ENCODE measurements around the gene SULT1C4. TPM values are rescaled to one million over a fixed set of nuclear protein-coding genes. Genes with fewer than 3 reads are reported as not detected.

SULT1C4 gene
- total RNA-seq, 1 experiment from 2014 or later, result 0.96 TPM

- Histone ChIP-seq H3K23me2 (ENCODE audit: insufficient read length, low read depth, low read length, poor library complexity, severe bottlenecking) (no peaks in the 10 kb centered on the region), H2AFZ (ENCODE audit: low read length) (no peak overlapping the region), H3K56ac (ENCODE audit: insufficient read length, low read depth, low read length) (no peak overlapping the region), H3K14ac (ENCODE audit: insufficient read depth, low read length) (no peak overlapping the region), H2BK20ac (ENCODE audit: low read depth, low read length, poor library complexity, severe bottlenecking) (no peak overlapping the region), H3K27ac (ENCODE audit: insufficient read length, low read depth, low read length) (no peak overlapping the region), H2BK15ac (ENCODE audit: low read depth, low read length) (no peak overlapping the region), H3K9ac (ENCODE audit: extremely low read depth, insufficient read length, low read length) (no peak overlapping the region), H3K4me1 (ENCODE audit: insufficient read depth, low read length) (no peaks in the 10 kb centered on the region; the same call in 1 of the 2 replicates), H3K23ac (ENCODE audit: insufficient read length, low read depth, low read length) (no peak overlapping the region), H3K79me1 (ENCODE audit: insufficient read depth, low read depth, low read length, poor library complexity, severe bottlenecking) (no peaks in the 10 kb centered on the region), H2BK5ac (ENCODE audit: insufficient read length, low read length) (no peak overlapping the region), H2BK120ac (ENCODE audit: low read depth, low read length, poor library complexity, severe bottlenecking) (no peak overlapping the region), H4K91ac (ENCODE audit: insufficient read length, low read depth, low read length) (no peak overlapping the region), H2BK12ac (ENCODE audit: insufficient read length, low read depth, low read length) (no peak overlapping the region), H4K5ac (ENCODE audit: insufficient read length, low read depth, low read length) (no peak overlapping the region), H3T11ph (ENCODE audit: low read length) (no peak overlapping the region), H3K18ac (ENCODE audit: insufficient read length, low read depth, low read length) (no peak overlapping the region), H3K4ac (ENCODE audit: low read depth, low read length) (no peak overlapping the region), H3K79me2 (ENCODE audit: insufficient read depth, low read length) (no peaks in the 10 kb centered on the region), H3K9me3 (ENCODE audit: control insufficient read depth, low read depth, low read length) (peaks cover 31% of the 10 kb centered on the region), H4K20me1 (ENCODE audit: control insufficient read depth, insufficient read depth, insufficient read length) (no peaks in the 10 kb centered on the region), H3K4me2 (ENCODE audit: insufficient read depth, insufficient read length, low read length) (no peak overlapping the region), H2AK5ac (ENCODE audit: insufficient read length, low read length) (no peak overlapping the region), H4K8ac (replicated peaks; ENCODE audit: insufficient read length, low read depth, low read length) (no peak overlapping the region), H3K27me3 (ENCODE audit: insufficient read depth, low read length) (no peaks in the 10 kb centered on the region)
- DNase-seq, result no peak
- Mint-ChIP-seq H3K27me3 (ENCODE audit: low read depth) (peaks cover 2% of the 10 kb centered on the region; the same call in 1 of the 2 replicates), H3K4me3 (no peak overlapping the region), H3K9me3 (peaks cover 38 to 46% of the 10 kb centered on the region in 2 experiments), H3K27ac (no peak overlapping the region), H3K4me1 (peaks cover 27 to 28% of the 10 kb centered on the region in 2 experiments), H3K36me3 (ENCODE audit: insufficient read depth in 1 of 3, low read depth in 3 of 3) (peaks cover 29 to 52% (median 44%) of the 10 kb centered on the region in 3 experiments)
- no CpG with 5 or more reads among the region's 3 CpGs for WGBS (ENCODE audit: extremely low coverage, insufficient read length, low lambda C conversion rate)
- TF ChIP-seq CTCF (conservative IDR thresholded peaks at IDR 0.05), result no peak
These were observed 24.0 kb downstream of the SULT1C4 start for GRCh38 chr2:108401800-108402199.

Measured in H9 (cell line).